ENCODE measurements around the gene PRSS3.
"Not testable (repeated sequence)": the region's sequence is repeated elsewhere in the genome, so short reads cannot be mapped to it uniquely, and the experiment has no call there.

Gene PRSS3

GRCh38 chr9:33817327-33818166 is 22.2 kb downstream of the PRSS3 start:
- peak in 1 of 2 donors; percentile 13 for DNase-seq (ENCODE audit: low read depth in 2 of 2)

GRCh38 chr9:33818167-33818846 is 22.9 kb downstream of the PRSS3 start:
- DNase-seq (ENCODE audit: low read depth in 2 of 2), result no peak

- DNase-seq (ENCODE audit: low read depth in 2 of 2), result no peak
Measured at GRCh38 chr9:33818847-33819500, 23.6 kb downstream of the PRSS3 start.

GRCh38 chr9:33820231-33820745 is 24.9 kb downstream of the PRSS3 start:
- no peak for DNase-seq (ENCODE audit: low read depth in 2 of 2)

DNA sequence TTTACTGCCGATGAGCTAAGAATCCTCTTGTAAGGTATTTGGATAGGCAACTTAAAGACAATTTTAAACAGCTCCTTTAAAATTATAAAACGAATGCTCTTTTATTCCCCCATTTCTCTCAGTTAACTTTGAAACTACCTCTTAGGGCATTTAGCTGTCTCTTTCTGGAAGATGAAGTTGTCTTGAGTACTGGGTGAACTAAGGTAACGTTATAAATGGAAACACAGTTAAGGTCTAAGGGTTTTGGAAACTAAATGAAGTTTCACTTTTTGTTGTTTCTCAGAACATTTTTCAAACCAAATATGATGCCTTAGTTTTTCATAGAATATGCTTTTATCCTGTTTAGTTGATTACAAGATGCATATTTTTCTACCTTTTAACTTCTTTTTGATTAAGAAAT is 28.4 kb downstream of the PRSS3 start:
- no peak for DNase-seq (ENCODE audit: low read depth in 2 of 2)

- not testable (repeated sequence) for DNase-seq (ENCODE audit: low read depth in 2 of 2)
Measured at GRCh38 chr9:33827285-33827684, 31.9 kb downstream of the PRSS3 start.

DNA sequence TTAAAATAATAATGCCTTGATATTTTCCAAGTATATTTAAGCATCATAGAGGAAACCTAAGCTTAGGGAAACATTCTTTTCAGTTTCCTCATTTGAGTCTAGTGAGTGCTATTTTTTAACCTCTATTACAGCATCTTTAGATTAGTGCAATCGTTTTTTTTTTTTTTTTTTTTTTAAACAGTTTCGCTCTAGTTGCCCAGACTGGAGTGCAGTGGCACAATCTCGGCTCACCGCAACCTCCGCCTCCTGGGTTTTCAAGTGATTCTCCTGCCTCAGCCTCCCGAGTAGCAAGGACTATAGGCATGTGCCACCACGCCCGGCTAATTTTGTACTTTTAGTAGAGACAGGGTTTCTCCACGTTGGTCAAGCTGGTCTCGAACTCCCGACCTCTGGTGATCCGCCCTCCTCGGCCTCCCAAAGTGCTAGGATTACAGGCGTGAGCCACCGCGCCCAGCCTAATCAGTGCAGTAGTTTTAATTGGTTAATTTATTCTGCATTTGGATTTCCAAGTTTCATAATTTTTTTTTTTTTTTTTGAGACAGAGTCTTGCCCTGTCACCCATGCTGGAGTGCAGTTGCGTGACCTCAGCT is 34.4 kb downstream of the PRSS3 start:
- DNase-seq (ENCODE audit: low read depth in 2 of 2), result not testable (repeated sequence)

GRCh38 chr9:33835625-33836260 is 40.4 kb downstream of the PRSS3 start:
- no peak for DNase-seq (ENCODE audit: low read depth in 2 of 2)

GRCh38 chr9:33836261-33836660 is 40.9 kb downstream of the PRSS3 start:
- not testable (repeated sequence) for DNase-seq (ENCODE audit: low read depth in 2 of 2)

GRCh38 chr9:33837138-33837537 is 41.8 kb downstream of the PRSS3 start:
- DNase-seq (ENCODE audit: low read depth in 2 of 2), result no peak

GRCh38 chr9:33840381-33840780 is 45.0 kb downstream of the PRSS3 start:
- DNase-seq (ENCODE audit: low read depth in 2 of 2), result no peak

DNA sequence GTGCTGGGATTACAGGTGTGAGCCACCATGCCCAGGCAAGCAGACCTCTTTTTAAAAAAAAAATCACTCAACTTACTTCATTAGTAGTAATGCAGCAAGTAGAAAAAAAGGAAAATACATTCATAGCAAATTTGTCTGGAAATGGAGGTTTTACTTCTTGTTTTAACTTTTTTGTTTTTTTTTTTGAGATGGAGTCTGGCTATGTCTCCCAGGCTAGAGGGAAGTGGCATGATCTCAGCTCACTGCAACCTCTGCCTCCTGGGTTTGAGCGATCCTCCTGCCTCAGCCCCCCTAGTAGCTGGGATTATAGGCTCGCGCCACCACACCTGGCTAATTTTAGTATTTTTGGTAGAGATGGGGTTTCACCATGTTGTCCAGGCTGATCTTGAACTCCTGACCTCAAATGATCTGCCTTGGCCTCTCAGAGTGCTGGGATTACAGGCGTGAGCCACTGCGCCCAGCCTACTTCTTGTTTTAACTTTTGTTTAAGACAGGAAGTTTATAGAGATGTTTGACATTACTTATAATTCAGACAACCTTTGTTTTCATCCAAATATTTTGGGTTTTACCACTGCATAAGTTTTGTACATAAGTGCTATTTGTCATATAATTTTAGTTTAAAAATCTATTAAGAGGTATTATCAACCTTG is 48.1 kb downstream of the PRSS3 start:
- no peak for DNase-seq (ENCODE audit: low read depth in 2 of 2)

DNA sequence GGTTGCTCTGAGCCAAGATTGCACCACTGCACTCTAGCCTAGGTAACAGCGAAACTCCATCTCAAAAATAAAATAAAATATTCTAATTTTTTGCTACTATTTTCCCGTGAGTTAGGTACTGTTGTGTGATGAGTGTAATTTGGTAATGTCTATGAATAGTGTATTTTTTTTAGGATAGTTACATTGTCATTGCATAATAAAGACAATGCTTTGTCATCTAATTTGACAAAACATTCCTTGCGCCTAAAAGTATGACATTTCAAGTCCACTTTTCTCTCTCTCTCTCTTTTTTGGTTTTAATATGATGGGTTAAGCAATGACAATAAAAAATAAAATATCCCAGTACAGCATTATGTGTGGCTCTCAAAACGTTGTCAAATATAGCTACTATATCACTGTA is 50.9 kb downstream of the PRSS3 start:
- no peak for DNase-seq (ENCODE audit: low read depth in 2 of 2)

DNA sequence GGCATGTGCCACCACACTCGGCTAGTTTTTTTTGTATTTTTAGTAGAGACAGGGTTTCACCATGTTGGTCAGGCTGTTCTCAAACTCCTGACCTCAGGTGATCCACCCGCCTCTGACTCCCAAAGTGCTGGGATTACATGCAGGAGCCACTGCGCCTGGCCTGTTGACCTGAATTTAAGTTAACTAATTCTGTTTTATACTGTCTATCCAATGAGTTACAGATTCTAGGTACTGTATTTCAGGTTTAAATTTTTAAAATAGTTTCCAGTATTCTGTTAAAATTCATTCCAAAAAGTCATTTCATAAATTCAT is 52.5 kb downstream of the PRSS3 start:
- not testable (repeated sequence) for DNase-seq (ENCODE audit: low read depth in 2 of 2)
